Muscle of back (tissue), 11 donors: ENCODE results near the gene NR2F1-AS1. TPM values are rescaled to one million over a fixed set of nuclear protein-coding genes. Genes with fewer than 3 reads are reported as not detected.

ENCODE experiments used
- DNase-seq, 3 donors: peaks; one replicate each; pipeline versions ENCODE4 v3.0.0 to v3.0.0-alpha.2; 2013
- polyA plus RNA-seq, 10 donors: library from polyadenylated mRNA; unstranded; fragments of 120-200 nt; gene quantifications; one replicate each; pipeline ENCODE4 v1.2.1, GENCODE V29; 2013; ENCODE audit not compliant: insufficient read length in 10 of 10

Gene NR2F1-AS1
- polyA plus RNA-seq, 10 donors = 2.4 to 7.4 (median 4.5) TPM

DNA sequence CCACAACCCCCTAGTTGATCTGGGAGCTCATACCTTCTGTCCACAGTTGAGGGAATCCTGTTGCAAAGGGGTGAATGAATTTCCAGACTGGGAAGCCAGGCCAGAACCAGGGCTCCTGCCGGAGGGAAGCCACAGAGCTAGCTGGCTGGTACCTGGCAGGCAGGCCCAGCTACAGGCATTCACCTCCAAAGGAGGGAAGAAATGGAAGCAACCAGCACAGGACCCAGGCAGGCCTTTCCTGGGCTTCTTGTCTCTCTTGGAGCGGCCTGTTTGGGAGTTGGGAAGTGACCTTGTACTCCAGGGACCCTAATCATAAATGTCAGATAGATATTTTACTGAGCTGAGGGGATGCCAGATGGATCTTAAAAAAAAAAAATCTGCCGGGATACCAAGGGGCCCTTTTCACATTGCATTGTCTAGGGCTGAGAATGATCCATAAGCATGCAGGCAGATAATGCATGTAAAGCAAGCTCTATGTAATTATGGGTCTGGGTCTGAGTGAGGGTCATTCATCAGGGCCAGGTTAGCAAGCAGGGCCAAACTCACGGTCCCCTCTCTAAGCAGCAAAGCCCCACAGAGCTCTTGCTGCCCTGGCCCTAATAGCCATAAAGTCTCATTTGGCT lies 10.4 kb upstream of the NR2F1-AS1 start:
- no peak for DNase-seq

GRCh38 chr5:93590493-93590892 lies 9.5 kb upstream of the NR2F1-AS1 start:
- no peak for DNase-seq

- DNase-seq = peak in 1 of 3 donors; percentile 32
These were observed 8.8 kb upstream of the NR2F1-AS1 start for GRCh38 chr5:93589829-93590215.

DNA sequence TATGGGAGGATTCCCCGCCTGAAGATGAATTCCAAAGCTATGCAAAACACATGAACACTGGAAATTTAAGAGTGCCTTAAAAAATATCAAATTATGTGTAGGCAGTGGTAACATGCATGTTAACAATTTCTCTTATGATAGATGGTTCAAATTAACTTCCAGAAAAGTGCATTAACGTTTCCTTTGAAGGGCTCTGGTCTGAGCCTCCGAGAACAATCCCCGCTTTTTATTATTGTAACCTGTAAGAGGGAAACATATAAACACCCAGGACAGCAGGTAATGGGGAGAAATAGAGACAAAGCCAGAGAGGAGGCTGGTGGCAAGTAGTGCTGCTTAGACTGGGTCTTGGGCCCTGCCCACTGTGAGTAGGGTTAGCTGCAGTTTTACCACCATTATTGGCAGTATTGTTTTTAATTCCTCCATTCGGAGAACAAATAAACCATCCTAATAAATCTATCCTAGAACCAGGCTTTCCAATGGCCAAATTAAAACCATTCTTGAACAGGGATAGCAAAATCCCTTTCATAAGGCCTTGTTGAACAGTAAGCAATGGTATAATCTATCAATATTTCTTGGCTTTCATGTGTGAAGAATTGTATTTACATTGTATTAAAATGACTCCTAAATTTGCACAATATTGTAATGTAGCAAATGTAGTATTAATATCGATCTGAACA lies 8.3 kb upstream of the NR2F1-AS1 start:
- no peak for DNase-seq

DNA sequence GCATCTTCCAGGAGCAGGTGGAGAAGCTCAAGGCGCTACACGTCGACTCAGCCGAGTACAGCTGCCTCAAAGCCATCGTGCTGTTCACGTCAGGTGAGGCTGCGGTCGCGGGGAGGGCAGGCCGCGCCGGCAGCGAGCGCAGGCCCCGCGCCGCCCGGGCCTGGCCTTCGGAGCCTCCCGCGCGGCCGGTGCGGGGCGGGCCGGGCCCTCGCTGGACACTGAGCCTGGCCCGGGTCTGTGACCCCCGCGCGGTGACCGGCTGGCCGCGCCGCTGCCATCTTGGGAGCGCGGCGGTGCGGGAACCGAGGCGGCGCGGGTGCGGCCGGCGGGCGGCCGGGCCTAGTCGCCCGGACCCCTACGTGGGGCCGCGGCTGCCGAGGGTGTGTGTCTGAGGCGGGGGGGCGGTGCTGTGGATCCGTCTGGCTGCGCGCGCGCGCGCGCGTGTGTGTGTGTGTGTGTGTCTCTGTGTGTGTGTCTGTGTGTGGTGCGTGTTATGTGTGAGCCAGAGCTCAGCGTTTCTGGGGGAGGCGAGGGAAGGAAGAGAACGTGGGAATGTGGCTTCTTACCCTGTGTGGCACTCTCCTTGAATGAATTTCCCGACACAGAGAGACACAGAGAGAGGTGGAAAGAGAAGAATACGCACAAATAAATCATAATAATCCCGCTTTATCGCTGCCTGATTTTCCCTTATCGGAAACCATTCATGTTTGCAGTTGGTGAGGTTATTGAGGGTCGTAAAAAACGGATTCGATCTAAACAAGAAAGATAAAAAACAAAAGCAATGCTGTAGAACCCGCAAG lies 7.5 kb upstream of the NR2F1-AS1 start:
- DNase-seq = peak in 1 of 3 donors; percentile 37

DNA sequence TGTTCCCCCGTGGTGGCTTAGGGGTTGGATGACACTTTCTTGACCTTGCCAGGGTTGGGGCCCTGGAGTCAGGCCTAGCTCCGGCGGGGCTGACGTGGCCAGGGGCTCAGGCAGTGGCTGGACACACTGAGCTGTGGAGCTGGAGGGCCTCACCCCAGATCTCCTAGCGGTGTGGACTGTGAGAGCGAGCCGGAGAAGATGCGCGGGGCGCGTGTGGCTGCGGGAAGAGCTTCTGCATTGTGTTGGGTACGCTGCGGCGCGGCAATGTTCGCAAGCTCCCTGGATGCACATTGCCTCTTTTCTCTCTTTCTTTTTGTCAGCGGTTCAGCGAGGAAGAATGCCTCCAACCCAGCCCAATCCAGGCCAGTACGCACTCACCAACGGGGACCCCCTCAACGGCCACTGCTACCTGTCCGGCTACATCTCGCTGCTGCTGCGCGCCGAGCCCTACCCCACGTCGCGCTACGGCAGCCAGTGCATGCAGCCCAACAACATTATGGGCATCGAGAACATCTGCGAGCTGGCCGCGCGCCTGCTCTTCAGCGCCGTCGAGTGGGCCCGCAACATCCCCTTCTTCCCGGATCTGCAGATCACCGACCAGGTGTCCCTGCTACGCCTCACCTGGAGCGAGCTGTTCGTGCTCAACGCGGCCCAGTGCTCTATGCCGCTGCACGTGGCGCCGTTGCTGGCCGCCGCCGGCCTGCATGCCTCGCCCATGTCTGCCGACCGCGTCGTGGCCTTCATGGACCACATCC lies 6.8 kb upstream of the NR2F1-AS1 start:
- DNase-seq = peak in 1 of 3 donors; percentile 60

DNA sequence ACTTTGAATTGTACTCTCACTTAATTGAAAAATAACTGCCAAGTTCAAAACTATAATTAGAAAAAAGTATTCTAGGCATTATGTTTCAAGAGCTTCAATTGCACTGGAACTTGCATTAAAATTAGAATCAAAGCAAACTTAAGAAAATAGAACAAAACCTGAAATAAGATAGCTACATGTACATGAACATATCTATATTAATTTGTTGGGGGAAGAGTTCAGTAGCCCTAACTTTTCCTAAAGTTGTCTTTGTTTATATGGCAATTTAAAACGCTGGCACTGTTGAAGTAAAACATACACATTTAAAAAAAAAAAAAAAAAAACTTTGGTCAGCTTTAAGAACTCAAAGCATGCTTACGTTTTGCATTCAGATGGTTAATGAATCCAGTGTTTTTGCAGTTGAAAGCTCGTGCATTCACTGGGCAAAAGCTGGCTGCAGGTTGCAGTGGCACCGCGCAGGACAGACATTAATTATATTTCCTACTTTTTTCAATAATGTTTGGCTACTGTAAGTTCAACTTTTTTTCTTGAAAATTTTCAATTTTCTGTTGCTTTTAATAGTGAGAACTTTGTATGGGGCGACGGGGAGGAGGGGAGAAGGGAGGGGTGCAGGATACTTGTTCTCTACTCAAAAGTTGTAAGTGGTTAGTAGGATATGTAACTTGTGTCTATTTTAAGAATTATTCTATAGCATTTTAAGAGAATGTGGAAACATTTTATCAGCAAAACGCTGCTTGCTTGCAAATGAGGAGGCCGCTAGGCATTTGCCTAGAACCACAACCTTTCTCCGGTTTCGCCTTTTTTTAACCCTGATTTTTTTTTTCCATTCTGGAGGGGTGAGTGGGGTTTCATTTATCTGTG lies 5.9 kb upstream of the NR2F1-AS1 start:
- peak in 1 of 3 donors; percentile 42 for DNase-seq

GRCh38 chr5:93585767-93586385 lies 4.9 kb upstream of the NR2F1-AS1 start:
- DNase-seq = peak in 1 of 3 donors; percentile 67

- peak in 2 of 3 donors; percentile 52 to 80 for DNase-seq
These were observed 4.2 kb upstream of the NR2F1-AS1 start for GRCh38 chr5:93585041-93585766.

GRCh38 chr5:93584596-93585040 lies 3.6 kb upstream of the NR2F1-AS1 start:
- DNase-seq = no peak

- DNase-seq = peak; percentile 41 to 74 (median 55)
These were observed 3.0 kb upstream of the NR2F1-AS1 start for GRCh38 chr5:93583768-93584595.

DNA sequence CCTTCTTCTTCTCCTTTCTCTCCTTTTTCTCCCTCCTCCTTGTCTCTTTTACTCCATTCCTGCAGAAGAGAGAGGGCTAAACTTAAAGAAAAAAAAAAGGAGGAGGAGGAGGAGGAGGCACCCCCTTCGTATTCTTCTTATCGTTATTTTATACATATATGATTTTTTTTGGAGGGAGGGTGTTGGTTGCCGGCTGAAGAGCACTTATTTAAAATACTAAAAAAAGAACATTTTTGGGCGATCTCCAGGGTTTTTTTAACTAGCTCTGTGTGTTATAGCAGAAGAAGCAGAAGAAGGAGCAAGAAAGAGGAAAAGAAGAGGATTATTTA lies 2.4 kb upstream of the NR2F1-AS1 start:
- DNase-seq = peak in 1 of 3 donors; percentile 64

DNA sequence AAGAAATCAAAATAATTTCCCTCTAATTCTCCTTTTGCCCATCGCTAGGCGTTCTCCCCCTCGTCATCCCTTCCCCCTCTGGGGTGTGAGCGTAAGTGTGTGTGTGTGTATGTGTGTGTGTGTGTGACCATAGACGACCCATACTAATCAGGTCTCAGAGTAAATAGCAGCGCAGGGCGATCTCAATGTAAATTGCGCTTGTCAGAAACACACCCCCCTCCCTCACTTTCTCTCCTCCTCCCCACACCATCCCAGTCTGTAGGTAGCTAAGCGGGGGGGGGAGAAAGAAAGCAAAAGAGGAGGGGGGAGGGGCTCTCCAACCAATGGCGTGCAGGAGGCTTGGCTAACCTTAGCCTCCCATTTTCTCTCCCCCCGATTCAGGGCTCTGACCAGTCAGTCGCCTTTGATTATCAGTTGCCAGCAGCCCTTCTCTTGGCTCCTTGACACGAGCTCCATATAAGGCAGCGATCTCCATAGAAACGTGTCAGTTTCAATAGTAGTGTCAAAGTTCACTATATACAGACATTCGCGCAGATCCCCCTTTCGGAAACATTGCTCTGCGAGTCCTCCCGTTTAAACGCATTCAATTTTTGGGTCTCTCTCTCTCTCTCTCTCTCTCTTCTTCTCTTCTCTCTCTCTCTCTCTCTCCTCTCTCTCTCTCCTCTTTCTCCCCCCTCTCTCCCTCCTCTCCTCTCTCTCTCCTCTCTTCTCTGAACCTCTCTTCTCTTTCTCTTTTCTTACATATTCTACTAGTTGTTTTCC lies 1.8 kb upstream of the NR2F1-AS1 start, which contains the start of gene NR2F1:
Gene NR2F1, plus strand, starts transcription at position 546 of the 762 bp plus-strand sequence. CDS start 1,802 bp downstream, outside the sequence.
- DNase-seq = peak; percentile 82 to 93 (median 89)

DNA sequence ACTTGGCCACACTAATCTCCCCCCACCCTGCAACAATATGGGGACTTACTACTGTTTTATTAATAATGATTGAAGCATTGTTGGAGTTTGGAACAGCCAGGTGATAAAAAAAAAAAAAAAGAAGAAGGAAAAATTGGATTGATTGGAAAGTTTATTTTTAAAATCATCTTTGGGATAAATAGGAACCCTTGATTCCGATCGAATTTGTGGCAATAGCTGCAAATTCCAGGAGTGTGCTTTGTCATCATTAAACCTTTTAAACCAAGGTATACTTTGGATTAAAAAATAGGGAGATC lies 1.1 kb upstream of the NR2F1-AS1 start:
- DNase-seq = no peak

GRCh38 chr5:93580063-93580926 lies 724 bp downstream of the NR2F1-AS1 start:
- DNase-seq = peak in 1 of 3 donors; percentile 84

GRCh38 chr5:93579692-93580062 lies 1.3 kb downstream of the NR2F1-AS1 start:
- no peak for DNase-seq
